H7 (cell line): Measurements from ENCODE around the gene ODF4. TPM values are rescaled to one million over a fixed set of nuclear protein-coding genes. Genes with fewer than 3 reads are reported as not detected.

ENCODE experiments used
- DNase-seq: peaks from one replicate; pipeline ENCODE4 v3.0.0; 2012
- H3K27me3 ChIP-seq: 2 replicates; pipeline ENCODE4 v1.6.0; 2011; ENCODE audit warnings: mild to moderate bottlenecking, low read length; ENCODE audit not compliant: control insufficient read depth, insufficient read depth
- H3K36me3 ChIP-seq: replicated peaks from 2 replicates; pipeline ENCODE4 v1.5.1; 2011; ENCODE audit warnings: low read length; ENCODE audit not compliant: control insufficient read depth, insufficient read depth
- H3K4me3 ChIP-seq: 2 replicates; pipeline ENCODE4 v1.5.1; 2011; ENCODE audit warnings: low read depth, mild to moderate bottlenecking, control low read depth, low read length, moderate library complexity; ENCODE audit not compliant: insufficient read depth
- total RNA-seq: library from RNA; depleted of rRNA; stranded (reverse); fragments of >200 nt; shearing (Covaris generic); gene quantifications from 2 replicates; pipeline ENCODE4 v1.2.3, GENCODE V29; 2014; rRNA removed

The ODF4 gene, protein sequence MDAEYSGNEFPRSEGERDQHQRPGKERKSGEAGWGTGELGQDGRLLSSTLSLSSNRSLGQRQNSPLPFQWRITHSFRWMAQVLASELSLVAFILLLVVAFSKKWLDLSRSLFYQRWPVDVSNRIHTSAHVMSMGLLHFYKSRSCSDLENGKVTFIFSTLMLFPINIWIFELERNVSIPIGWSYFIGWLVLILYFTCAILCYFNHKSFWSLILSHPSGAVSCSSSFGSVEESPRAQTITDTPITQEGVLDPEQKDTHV
- not detected in 2 replicates for total RNA-seq

DNA sequence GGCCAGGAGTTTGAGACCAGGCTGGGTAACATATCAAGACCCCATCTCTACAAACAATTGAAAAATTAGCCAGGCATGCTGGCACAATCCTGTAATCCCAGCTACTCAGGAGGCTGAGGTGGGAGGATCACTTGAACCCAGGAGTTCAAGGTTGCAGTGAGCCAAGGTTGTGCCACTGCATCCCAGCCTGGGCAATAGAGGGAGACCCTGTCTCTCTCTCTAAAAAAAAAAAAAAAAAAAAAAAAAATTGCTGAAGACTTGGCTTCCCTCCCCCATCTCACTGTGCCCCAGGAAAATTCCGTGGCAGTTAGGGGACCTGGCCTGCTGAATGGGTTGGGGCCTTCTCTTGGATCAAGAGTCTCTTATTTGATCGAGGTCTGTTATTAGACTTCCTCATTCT, at the start of gene ODF4:
ODF4 (plus strand) TSS at position 301 of the 400 bp plus-strand sequence. CDS start 212 bp downstream, outside the sequence.
- no peak for DNase-seq
- Histone ChIP-seq H3K27me3 (no peaks in the 10 kb centered on the region), H3K4me3 (no peak within 1 kb of the TSS), H3K36me3 (no peaks in the 10 kb centered on the region)

DNA sequence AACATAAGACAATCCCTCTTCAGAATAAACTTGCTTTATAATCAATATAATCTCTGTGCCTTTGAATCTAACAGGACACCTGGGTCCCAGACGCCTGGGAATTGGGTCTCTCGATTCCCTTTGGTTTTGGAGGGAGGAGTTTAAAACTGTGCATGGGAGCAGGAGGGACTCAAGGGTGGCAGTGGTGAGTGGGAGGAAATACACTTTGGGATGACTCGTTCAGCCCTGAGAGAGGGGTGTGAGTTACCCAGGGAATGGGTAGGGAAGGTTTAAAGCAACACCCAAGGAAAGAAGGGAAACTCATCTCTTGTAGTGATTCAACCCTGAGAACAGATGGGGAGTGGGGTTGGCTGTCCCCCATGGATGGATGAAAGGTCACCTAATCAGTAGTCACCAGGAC, 49.6 kb upstream of the ODF4 start:
- Histone ChIP-seq H3K4me3 (no peak overlapping the region), H3K36me3 (no peaks in the 10 kb centered on the region), H3K27me3 (no peaks in the 10 kb centered on the region)
- no peak for DNase-seq

DNA sequence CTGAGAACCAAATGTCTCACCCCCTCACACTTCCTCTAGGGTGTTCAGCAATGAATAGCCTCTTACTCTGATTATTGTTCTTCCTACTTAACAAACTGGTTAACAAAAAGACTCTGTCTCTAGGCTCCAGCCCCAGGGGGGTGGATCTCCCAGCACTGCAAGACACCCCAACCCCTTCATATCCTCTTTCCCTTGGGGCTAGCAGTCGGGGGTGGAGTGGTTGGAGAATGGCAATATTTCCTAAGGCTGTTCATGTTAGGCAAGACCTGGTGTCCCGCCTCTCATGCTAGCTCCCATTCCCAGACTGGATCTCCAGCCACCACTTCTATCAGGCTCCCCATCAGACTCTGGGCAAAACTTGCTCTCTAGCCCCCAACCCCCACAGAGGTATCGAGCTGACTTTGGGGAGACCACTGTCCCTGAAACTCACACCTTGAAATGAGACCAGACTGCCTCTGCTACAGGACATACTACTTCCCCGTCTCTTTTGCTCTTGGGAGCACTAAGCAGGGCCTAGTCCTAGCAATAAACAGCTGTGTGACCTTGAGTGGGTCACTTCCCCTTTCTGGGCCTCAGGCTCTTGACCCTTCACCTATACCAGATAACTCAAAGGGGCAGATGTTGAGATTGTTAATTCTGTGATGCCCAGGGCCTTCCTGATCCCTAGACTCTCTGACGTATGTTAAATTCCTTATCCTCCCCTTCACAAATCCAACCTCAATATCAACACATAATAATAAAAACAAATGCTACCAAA, 46.8 kb upstream of the ODF4 start:
- no peak for DNase-seq
- no peaks in the 10 kb centered on the region for H3K36me3 ChIP-seq

DNA sequence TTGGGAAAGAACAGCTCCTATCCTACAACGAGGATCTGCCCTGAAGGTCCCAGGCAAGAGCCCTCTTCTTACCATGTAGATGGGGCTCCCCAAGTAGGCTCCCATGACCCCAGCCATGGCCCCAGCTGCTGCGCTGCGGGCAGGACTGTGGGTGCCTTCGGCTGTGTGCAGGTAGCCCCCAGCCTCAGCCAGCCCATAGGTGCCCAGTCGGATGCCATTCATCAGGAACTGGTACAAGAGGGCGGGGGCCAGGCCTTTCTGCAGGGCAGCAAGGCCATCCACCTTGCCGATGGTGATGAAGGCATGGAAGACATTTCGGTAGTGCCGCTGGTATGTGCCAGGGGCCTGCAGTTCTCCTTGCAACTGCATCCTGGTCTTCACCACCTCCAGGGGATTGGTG, 45.3 kb upstream of the ODF4 start:
- no peaks in the 10 kb centered on the region for H3K27me3 ChIP-seq
- H3K4me3 ChIP-seq: no peak overlapping the region
- no peak for DNase-seq
- H3K36me3 ChIP-seq: no peaks in the 10 kb centered on the region

More for the DNA sequence above, 46.8 kb upstream of the ODF4 start:
- Histone ChIP-seq H3K4me3 (no peak overlapping the region), H3K27me3 (no peaks in the 10 kb centered on the region)

DNA sequence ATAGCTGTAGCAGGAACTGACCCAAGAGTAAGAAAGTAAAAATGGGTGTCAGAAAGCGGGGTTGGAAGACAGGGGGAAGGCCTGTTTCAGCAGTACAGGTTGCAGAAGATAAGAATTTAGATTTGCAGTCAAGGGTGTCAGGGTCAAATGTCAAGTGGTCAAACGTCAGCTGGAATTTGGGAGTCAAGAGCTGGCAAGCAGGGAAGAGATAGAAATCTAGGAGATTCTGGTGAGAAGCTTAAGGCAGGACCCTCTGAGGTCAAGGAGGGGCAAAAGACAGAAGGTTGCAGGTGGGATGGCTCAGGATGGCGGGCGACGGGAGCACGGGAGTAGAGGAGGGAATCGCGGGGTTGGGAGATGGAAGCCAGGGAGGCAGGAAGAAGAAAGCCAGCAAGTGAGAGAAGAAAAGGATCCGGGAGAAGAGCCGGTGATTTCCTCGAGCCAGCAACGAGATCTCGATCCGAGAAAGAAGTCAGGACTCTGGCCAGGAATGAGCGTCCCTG, 44.8 kb upstream of the ODF4 start:
- Histone ChIP-seq H3K27me3 (no peaks in the 10 kb centered on the region), H3K36me3 (no peaks in the 10 kb centered on the region), H3K4me3 (peak overlapping the region; percentile 70)
- DNase-seq: no peak

DNA sequence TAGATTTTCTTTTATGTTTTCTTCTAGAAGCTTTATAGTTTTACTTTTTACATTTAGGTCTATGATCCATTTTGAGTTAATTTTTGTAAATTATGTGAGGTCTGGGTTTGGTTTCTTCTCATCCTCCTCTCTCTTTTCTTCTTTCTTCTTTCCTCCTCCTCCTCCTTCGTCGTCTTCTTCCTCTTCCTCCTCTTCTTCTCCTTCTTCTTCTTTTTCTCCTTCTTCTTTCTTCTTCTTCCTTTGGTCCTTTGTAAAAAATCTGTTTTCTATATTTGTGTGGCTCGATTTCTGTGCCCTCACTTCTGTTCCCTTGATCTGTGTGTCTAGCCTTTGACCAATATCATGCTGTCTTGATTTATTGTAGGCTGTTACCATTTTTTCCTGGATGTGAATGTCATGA, 39.4 kb upstream of the ODF4 start:
- no peaks in the 10 kb centered on the region for H3K27me3 ChIP-seq
- H3K4me3 ChIP-seq: no peak overlapping the region
- no peak for DNase-seq
- no peaks in the 10 kb centered on the region for H3K36me3 ChIP-seq

DNA sequence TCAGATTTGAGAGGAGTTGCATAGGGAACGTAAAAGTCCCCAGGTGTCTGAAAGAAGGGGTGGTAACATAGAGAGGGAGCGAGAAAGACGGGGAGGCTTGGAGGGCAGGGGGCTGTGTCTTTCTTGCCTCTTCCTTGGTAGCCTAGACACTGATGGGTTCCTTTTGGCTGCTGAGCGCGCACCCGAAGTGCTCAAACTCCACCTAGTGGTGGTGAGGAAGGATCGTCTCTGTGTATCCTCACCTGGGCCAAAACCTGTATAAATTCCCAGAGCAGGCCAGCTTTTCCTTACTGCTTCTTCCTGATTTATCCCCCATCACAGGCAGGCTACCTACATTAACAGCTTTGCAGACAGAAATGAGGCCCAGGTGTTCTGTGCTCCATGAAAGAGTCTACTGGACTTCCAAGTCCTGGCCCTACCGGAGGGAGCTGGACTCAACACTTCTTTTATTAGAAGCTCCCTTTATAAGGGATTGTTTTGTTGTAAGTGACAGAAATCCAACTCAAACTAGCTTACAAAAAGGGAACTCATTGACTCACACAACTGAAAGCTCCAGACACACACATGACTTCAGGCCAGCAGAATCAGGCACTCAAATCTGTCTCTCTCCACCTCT, 38.9 kb upstream of the ODF4 start:
- H3K4me3 ChIP-seq: no peak overlapping the region

DNA sequence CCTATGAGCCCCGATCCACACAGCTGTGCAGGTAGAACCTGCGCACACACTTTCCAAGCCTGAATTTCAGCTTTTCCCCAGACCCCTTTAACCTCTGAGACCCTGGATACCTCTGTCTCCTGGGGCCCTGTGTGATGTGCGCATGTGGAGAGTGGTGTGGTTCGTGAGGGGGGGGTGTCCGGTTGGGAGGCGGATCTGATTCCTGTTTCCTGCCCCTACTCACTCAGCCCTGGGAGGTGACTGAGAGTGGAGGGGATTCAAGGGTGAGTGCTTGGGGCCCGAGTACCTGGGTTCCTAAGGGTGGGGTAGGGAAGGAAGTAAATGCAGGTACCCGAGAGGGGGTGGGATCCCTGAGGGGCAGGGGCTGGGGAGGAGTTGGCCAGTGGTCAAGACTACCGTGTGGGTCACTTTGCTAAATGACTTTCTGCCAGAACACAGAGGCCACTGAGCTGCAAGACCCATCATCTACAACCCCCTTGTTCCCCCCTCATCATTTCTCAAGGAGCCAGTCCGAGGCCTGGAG, 29.0 kb upstream of the ODF4 start:
- peak overlapping the region; percentile 2; the same call in 1 of the 2 replicates for H3K4me3 ChIP-seq
- H3K27me3 ChIP-seq: peaks cover 15% of the 10 kb centered on the region
- DNase-seq: peak; percentile 37
- H3K36me3 ChIP-seq: no peaks in the 10 kb centered on the region

More for the DNA sequence above, 38.9 kb upstream of the ODF4 start:
- DNase-seq: peak; percentile 92
- H3K36me3 ChIP-seq: no peaks in the 10 kb centered on the region
- no peaks in the 10 kb centered on the region for H3K27me3 ChIP-seq

DNA sequence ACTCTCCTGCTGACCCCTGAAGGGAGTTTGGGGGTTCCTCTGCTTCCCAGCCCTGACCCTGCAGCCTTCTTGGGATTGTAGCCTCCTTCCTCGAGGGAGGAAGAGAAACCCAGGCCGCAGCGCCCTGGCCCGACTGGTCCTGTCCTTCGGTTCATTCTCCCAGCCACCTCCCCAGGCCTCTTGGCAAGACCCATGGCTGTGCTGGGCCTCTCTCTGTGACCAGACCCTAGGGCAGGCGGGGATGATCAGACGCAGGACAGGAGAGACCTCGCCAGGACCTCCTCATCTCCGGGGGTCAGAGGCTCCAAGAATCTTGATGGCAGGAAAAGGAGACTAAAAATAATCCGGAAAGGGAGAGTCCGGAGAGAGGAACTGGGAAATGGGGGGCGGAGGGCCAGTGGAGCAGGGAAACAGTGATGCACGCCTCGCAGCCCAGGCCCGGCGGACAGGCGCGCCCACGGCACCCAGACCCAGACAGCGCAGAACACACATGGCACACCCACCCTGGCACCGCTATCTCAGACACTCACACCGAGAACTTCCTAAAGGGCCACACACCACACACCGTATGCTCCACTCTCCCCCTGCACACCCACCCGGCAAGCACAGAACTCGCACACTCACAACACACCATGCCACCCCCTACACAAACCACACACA, 28.4 kb upstream of the ODF4 start:
- peak; percentile 41 for DNase-seq

DNA sequence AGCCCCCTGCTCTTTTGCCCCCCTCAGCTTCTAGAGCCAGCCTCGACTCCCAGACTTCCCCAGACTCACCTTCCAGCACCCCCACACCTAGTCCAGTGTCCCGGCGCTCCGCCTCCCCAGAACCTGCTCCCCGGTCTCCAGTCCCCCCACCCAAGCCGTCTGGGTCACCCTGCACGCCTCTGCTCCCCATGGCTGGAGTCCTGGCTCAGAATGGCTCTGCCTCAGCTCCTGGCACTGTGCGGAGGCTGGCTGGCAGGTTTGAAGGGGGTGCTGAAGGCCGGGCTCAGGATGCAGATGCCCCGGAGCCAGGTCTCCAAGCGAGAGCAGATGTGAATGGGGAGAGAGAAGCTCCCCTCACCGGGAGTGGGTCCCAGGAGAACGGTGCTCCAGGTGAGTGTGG, 27.4 kb upstream of the ODF4 start:
- DNase-seq: no peak
- Histone ChIP-seq H3K4me3 (no peak overlapping the region), H3K27me3 (peaks cover 27% of the 10 kb centered on the region), H3K36me3 (no peaks in the 10 kb centered on the region)

More for the DNA sequence above, 28.4 kb upstream of the ODF4 start:
- peaks cover 21% of the 10 kb centered on the region for H3K27me3 ChIP-seq
- no peak overlapping the region for H3K4me3 ChIP-seq
- H3K36me3 ChIP-seq: no peaks in the 10 kb centered on the region

DNA sequence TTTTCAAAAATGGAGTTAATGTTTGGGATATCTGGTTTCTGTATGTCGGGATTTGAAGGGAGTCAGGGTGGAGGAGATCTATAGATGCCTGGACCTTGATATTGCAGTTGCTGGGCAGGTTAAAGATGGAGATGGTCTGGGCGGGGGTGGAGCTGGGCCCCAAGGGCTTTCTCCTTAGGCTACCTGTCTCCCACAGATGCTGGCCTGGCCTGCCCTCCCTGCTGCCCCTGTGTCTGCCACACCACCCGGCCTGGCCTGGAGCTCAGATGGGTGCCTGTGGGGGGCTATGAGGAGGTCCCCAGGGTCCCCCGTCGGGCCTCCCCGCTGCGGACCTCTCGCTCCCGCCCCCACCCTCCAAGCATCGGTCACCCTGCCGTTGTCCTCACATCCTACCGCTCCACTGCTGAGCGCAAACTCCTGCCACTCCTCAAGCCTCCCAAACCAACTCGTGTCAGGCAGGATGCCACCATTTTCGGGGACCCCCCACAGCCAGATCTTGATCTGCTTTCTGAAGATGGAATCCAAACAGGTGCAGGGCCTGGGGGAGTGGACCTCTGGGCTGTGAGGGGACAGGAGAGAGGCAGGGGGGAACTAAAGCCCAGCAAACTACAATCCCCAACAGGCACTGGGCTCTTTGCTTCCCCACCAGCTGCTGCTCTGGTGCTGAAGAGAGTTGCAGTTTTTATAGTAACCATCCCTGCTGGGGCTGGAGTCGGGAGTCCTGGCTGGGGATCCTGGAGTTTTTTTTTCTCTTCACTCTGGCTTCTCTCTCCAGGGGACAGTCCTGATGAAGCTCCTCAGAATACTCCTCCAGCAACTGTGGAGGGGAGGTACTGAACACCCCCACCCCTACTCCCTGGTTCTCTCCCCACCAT, 26.7 kb upstream of the ODF4 start:
- Histone ChIP-seq H3K27me3 (peaks cover 27% of the 10 kb centered on the region), H3K36me3 (no peaks in the 10 kb centered on the region), H3K4me3 (no peak overlapping the region)
- peak; percentile 55 for DNase-seq

DNA sequence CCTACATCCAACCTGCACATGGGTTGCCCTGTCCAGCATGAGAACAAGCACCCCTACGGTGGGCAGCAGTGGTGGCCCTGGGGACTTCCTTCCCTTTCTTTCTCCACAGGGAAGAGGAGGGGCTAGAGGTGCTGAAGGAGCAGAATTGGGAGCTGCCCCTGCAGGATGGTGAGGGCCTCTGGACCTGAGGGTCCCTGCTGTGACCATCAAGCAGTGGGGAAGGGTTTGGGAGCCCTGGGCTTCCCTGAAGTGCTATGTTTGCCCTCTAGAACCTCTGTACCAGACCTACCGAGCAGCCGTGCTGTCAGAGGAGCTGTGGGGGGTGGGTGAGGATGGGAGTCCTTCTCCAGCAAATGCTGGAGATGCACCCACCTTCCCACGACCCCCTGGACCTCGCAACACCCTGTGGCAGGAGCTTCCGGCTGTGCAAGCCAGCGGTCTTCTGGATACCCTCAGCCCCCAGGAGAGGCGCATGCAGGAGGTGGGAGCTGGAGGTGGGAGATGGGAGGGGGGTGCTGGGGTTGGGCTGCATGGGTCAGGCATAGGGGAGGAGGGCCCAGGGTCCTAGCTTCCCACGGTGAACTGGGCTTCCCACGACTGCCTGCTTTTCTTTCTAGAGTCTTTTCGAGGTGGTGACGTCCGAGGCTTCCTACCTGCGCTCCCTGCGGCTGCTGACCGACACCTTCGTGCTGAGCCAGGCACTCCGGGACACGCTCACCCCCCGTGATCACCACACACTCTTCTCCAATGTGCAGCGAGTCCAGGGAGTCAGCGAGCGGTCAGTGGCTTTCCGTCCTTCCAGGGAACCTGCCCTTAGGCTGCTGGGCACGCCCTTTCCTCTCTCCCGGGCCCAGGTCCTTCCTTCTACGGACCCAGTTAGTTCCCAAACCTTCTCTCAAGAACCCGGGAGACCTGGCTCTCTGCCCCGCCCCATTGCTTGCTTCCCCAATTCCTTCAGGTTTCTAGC, 24.6 kb upstream of the ODF4 start:
- no peaks in the 10 kb centered on the region for H3K36me3 ChIP-seq
- DNase-seq: peak; percentile 82
- H3K27me3 ChIP-seq: peaks cover 27% of the 10 kb centered on the region
- H3K4me3 ChIP-seq: peak overlapping the region; percentile 66
